AG04450 (cell line): ENCODE data around the gene UGT1A10. TPM values are rescaled to one million over a fixed set of nuclear protein-coding genes. Genes with fewer than 3 reads are reported as not detected.

Experiments used
- CTCF ChIA-PET: fragments of 300-600, 350-600 bp; formaldehyde crosslinking; extraction: SDS; loops from one replicate; lab custom pipeline; 2022; ENCODE audit warnings: antibody characterized with exemption, inconsistent platforms; lab: Charles Lee
- POLR2A ChIA-PET: fragments of 350-600 bp; formaldehyde crosslinking; extraction: SDS; loops from one replicate; lab custom pipeline; 2021; ENCODE audit warnings: antibody characterized with exemption, inconsistent platforms; lab: Yijun Ruan, JAX
- DNase-seq: peaks from one replicate; pipeline ENCODE4 v3.0.0-alpha.2; 2011; ENCODE audit warnings: low read depth, low spot score
- H3K27ac ChIP-seq: one replicate; pipeline ENCODE4 v1.5.1; 2012; ENCODE audit warnings: low read depth, low read length, control low read depth
- H3K27me3 ChIP-seq: one replicate; pipeline ENCODE4 v1.6.0; 2012; ENCODE audit warnings: low read length; ENCODE audit not compliant: control insufficient read depth, insufficient read depth
- H3K4me3 ChIP-seq: 2 replicates; pipeline ENCODE4 v1.5.1; 2011; ENCODE audit warnings: mild to moderate bottlenecking, low read depth, low read length, control low read depth
- H3K9me3 ChIP-seq: 2 replicates; pipeline ENCODE4 v1.5.1; 2012; ENCODE audit warnings: low read length; ENCODE audit not compliant: control insufficient read depth, insufficient read depth
- polyA plus RNA-seq: library from polyadenylated mRNA; depleted of rRNA; stranded (reverse); fragments of >200 nt; gene quantifications from 2 replicates; pipeline ENCODE4 v1.2.3, GENCODE V29; 2011
- TF ChIP-seq, protein P1 (sequence below): IDR thresholded peaks from 2 replicates; pipeline ENCODE4 v1.5.1; 2011; ENCODE audit warnings: low read depth, low read length, control low read depth, inconsistent platforms

UGT1A10 gene
- polyA plus RNA-seq, 1 experiment, result not detected

- CTCF ChIA-PET, result no interaction called here
- POLR2A ChIA-PET, result no interaction called here
These were observed 165.3 kb downstream of the UGT1A10 start for GRCh38 chr2:233801357-233802131.

DNA sequence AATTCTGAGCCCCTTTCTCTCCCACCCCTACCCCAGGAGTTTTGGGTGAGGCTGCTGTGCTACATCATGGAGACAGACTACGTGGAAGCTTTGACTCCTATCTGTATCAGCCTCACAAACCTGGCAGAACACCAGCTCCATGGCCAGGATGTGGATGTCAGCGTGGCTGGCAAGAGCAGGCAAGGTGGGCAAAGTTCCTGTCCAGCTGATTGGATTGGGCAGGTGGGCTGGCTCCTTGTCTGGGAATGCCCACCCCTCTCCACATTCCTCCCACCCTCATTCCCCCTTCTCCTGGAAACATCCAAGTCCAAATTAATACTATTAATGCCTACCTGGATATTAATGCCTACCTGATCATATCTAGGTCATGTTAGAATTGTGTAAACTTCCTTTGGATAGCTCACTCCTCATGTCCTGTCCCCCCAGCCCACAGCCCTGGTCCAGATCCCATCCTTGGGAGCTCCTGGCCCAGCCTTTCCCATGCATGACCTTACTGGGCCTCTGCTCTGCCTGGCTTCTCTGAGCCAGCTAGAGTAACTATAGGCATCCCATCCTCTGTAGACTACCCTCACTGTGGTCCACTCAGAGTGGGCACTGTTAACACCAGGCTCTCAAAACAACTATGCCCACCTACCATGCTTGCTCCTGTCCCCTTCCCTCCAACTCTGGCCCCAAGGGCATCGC is 166.0 kb downstream of the UGT1A10 start:
- POLR2A ChIA-PET, result no interaction called here
- CTCF ChIA-PET, result no interaction called here

More at GRCh38 chr2:233801357-233802131, 165.3 kb downstream of the UGT1A10 start:
- no peak overlapping the region for H3K4me3 ChIP-seq
- H3K9me3 ChIP-seq, result no peaks in the 10 kb centered on the region
- TF ChIP-seq, protein P1, sequence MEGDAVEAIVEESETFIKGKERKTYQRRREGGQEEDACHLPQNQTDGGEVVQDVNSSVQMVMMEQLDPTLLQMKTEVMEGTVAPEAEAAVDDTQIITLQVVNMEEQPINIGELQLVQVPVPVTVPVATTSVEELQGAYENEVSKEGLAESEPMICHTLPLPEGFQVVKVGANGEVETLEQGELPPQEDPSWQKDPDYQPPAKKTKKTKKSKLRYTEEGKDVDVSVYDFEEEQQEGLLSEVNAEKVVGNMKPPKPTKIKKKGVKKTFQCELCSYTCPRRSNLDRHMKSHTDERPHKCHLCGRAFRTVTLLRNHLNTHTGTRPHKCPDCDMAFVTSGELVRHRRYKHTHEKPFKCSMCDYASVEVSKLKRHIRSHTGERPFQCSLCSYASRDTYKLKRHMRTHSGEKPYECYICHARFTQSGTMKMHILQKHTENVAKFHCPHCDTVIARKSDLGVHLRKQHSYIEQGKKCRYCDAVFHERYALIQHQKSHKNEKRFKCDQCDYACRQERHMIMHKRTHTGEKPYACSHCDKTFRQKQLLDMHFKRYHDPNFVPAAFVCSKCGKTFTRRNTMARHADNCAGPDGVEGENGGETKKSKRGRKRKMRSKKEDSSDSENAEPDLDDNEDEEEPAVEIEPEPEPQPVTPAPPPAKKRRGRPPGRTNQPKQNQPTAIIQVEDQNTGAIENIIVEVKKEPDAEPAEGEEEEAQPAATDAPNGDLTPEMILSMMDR, result no peak
- DNase-seq, result no peak
- no peak overlapping the region for H3K27ac ChIP-seq
- peaks cover 7% of the 10 kb centered on the region for H3K27me3 ChIP-seq

DNA sequence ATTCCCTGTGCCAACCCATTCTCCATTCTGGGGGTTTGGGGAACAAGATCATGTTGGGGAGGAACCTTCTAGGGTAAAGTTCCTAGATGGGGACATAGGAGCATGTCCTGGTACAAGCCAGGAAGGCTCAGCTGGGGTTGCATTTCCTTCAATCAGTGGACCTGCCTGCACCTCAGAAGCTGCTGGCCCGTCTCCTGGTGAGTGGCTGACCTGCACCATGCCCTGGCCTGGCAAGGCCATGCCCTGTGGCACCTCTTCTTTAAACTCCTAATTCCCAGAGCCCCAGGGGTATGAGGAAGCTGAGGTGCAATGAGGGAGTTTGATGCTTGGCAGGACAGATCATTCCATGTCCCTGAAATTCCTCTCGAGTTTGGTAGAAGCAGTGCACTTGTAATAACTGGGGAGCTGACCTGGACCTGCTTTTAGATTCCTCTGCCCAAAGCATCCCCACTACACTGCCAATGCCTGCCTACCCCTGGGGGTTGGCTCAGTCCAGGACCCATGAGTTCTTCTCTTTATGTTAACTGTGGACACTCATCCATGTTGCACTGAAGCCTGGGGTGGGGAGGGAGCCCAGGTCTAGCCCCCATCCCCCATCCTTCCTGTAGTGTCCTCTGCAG is 167.2 kb downstream of the UGT1A10 start:
- POLR2A ChIA-PET, result no interaction called here
- no peak overlapping the region for H3K27ac ChIP-seq
- CTCF ChIA-PET, result no interaction called here
- no peak for DNase-seq
- H3K27me3 ChIP-seq, result peaks cover 6% of the 10 kb centered on the region
- H3K9me3 ChIP-seq, result peaks cover 5% of the 10 kb centered on the region; the same call in 1 of the 2 replicates
- no peak overlapping the region for H3K4me3 ChIP-seq
- TF ChIP-seq, protein P1, result no peak

More for the DNA sequence above, 166.0 kb downstream of the UGT1A10 start:
- Histone ChIP-seq H3K27me3 (peaks cover 7% of the 10 kb centered on the region), H3K9me3 (peaks cover 1% of the 10 kb centered on the region; the same call in 1 of the 2 replicates), H3K27ac (no peak overlapping the region), H3K4me3 (no peak overlapping the region)
- no peak for DNase-seq
- TF ChIP-seq, protein P1, result no peak

DNA sequence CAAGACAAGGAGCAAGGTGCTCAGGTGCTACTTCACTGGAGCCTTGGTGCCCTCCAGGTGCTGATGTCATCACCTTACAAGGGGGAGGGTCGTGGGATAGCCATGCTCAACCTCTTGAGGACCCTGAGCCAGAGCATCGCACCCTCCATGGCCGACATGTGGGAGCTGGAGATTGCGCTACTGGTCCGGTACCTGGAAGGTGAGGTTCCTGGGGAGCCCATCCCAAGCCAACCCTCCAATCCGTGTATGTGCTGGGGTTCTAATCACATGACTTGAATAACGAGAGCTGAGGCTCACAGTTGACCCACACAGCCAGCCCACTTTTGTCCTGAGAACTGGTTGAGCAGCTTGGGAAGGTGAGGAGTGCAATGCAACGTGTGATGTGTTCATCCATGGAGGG is 167.7 kb downstream of the UGT1A10 start:
- ChIA-PET CTCF (no interaction called here), POLR2A (no interaction called here)
- TF ChIP-seq, protein P1, result no peak
- no peak for DNase-seq
- peaks cover 5% of the 10 kb centered on the region; the same call in 1 of the 2 replicates for H3K9me3 ChIP-seq
- peaks cover 7% of the 10 kb centered on the region for H3K27me3 ChIP-seq
- H3K4me3 ChIP-seq, result no peak overlapping the region
- no peak overlapping the region for H3K27ac ChIP-seq
